ENCODE data around the gene ZMYND8. TPM values are rescaled to one million over a fixed set of nuclear protein-coding genes. Genes with fewer than 3 reads are reported as not detected.
A peak's percentile ranks its signal among the peaks of the same experiment; 100 is the strongest.
"Not testable (repeated sequence)": the region's sequence is repeated elsewhere in the genome, so short reads cannot be mapped to it uniquely, and the experiment has no call there.

Gene ZMYND8
- total and polyA plus RNA-seq, 5 donors = 10.0 to 35.7 (median 31.4) TPM

GRCh38 chr20:47271046-47271615 lies 85.4 kb downstream of the ZMYND8 start:
- peaks cover 3% of the 10 kb centered on the region for H3K4me1 ChIP-seq (ENCODE audit: control insufficient read depth, insufficient read depth, low read length)
- no peaks in the 10 kb centered on the region for H3K27me3 ChIP-seq (ENCODE audit: control insufficient read depth, insufficient read depth)
- intact Hi-C loops (cut with DNase I) = loop anchor here (5.0 to 10.0 kb wide), 3 partner anchors 351 to 364 kb away; no protein-coding TSS in a partner anchor

GRCh38 chr20:47269309-47270165 lies 87.0 kb downstream of the ZMYND8 start:
- no peaks in the 10 kb centered on the region for H3K27me3 ChIP-seq (ENCODE audit: control insufficient read depth, insufficient read depth)
- H3K27ac ChIP-seq (ENCODE audit: low read length) = no peak overlapping the region
- ATAC-seq (no peak), DNase-seq (no peak)
- intact Hi-C loops (cut with DNase I) = loop anchor here (5.0 to 10.0 kb wide), 5 partner anchors 55 to 365 kb away; no protein-coding TSS in a partner anchor
- H3K9me3 ChIP-seq (ENCODE audit: control insufficient read depth, low read length) = no peaks in the 10 kb centered on the region
- H3K4me3 ChIP-seq (ENCODE audit: low read length) = no peak overlapping the region
- WGBS = 92% methylated on average over 7 of the region's 7 CpGs
- H3K4me1 ChIP-seq (ENCODE audit: control insufficient read depth, insufficient read depth, low read length) = peaks cover 3% of the 10 kb centered on the region

More at GRCh38 chr20:47271046-47271615, 85.4 kb downstream of the ZMYND8 start:
- ATAC-seq (no peak), DNase-seq (no peak)
- Histone ChIP-seq H3K4me3 (ENCODE audit: low read length) (no peak overlapping the region), H3K9me3 (ENCODE audit: control insufficient read depth, low read length) (no peaks in the 10 kb centered on the region), H3K27ac (ENCODE audit: low read length) (no peak overlapping the region)
- WGBS = 90% methylated on average over 7 of the region's 7 CpGs

GRCh38 chr20:47267621-47268020 lies 88.9 kb downstream of the ZMYND8 start:
- H3K4me3 ChIP-seq (ENCODE audit: low read length) = no peak overlapping the region
- no peaks in the 10 kb centered on the region for H3K9me3 ChIP-seq (ENCODE audit: control insufficient read depth, low read length)
- intact Hi-C loops (cut with DNase I) = loop anchor here in 2 of 4 donors (10.0 kb wide), 2 partner anchors 53 to 63 kb away; no protein-coding TSS in a partner anchor
- no peak overlapping the region for H3K27ac ChIP-seq (ENCODE audit: low read length)
- no peak for ATAC-seq
- H3K4me1 ChIP-seq (ENCODE audit: control insufficient read depth, insufficient read depth, low read length) = peaks cover 8% of the 10 kb centered on the region
- no peaks in the 10 kb centered on the region for H3K27me3 ChIP-seq (ENCODE audit: control insufficient read depth, insufficient read depth)
- no peak for DNase-seq
- 91% methylated on average over 5 of the region's 5 CpGs for WGBS

- Histone ChIP-seq H3K27ac (ENCODE audit: low read length) (no peak overlapping the region), H3K4me3 (ENCODE audit: low read length) (no peak overlapping the region), H3K27me3 (ENCODE audit: control insufficient read depth, insufficient read depth) (no peaks in the 10 kb centered on the region), H3K4me1 (ENCODE audit: control insufficient read depth, insufficient read depth, low read length) (peaks cover 8% of the 10 kb centered on the region), H3K9me3 (ENCODE audit: control insufficient read depth, low read length) (no peaks in the 10 kb centered on the region)
- intact Hi-C loops (cut with DNase I) = loop anchor here in 2 of 4 donors (10.0 kb wide), 2 partner anchors 52 to 62 kb away; no protein-coding TSS in a partner anchor
- ATAC-seq = no peak
- WGBS = 74% methylated on average over 7 of the region's 7 CpGs
- no peak for DNase-seq
These were observed 89.5 kb downstream of the ZMYND8 start for GRCh38 chr20:47266847-47267515.

GRCh38 chr20:47265984-47266383 lies 90.5 kb downstream of the ZMYND8 start:
- Histone ChIP-seq H3K9me3 (ENCODE audit: control insufficient read depth, low read length) (no peaks in the 10 kb centered on the region), H3K27me3 (ENCODE audit: control insufficient read depth, insufficient read depth) (no peaks in the 10 kb centered on the region), H3K27ac (ENCODE audit: low read length) (no peak overlapping the region), H3K4me3 (ENCODE audit: low read length) (no peak overlapping the region), H3K4me1 (ENCODE audit: control insufficient read depth, insufficient read depth, low read length) (peaks cover 8% of the 10 kb centered on the region)
- no peak for ATAC-seq
- no peak for DNase-seq
- WGBS = 99% methylated on average over 5 of the region's 5 CpGs
- intact Hi-C loops (cut with DNase I) = loop anchor here in 2 of 4 donors (10.0 kb wide), 2 partner anchors 51 to 61 kb away; no protein-coding TSS in a partner anchor

- ATAC-seq (no peak), DNase-seq (no peak)
- H3K4me3 ChIP-seq (ENCODE audit: low read length) = no peak overlapping the region
- H3K27ac ChIP-seq (ENCODE audit: low read length) = no peak overlapping the region
- 82% methylated on average over 6 of the region's 6 CpGs for WGBS
- intact Hi-C loops (cut with DNase I) = loop anchor here in 2 of 4 donors (10.0 kb wide), 2 partner anchors 50 to 60 kb away; no protein-coding TSS in a partner anchor
- peaks cover 8% of the 10 kb centered on the region for H3K4me1 ChIP-seq (ENCODE audit: control insufficient read depth, insufficient read depth, low read length)
- H3K9me3 ChIP-seq (ENCODE audit: control insufficient read depth, low read length) = no peaks in the 10 kb centered on the region
- no peaks in the 10 kb centered on the region for H3K27me3 ChIP-seq (ENCODE audit: control insufficient read depth, insufficient read depth)
These were observed 91.3 kb downstream of the ZMYND8 start for GRCh38 chr20:47265214-47265613.

- H3K27ac ChIP-seq (ENCODE audit: low read length); H3K9me3 ChIP-seq (ENCODE audit: control insufficient read depth, low read length); DNase-seq; ATAC-seq; H3K4me3 ChIP-seq (ENCODE audit: low read length); H3K27me3 ChIP-seq (ENCODE audit: control insufficient read depth, insufficient read depth): not testable (repeated sequence)
- intact Hi-C loops (cut with DNase I) = loop anchor here in 2 of 4 donors (10.0 kb wide), 2 partner anchors 49 to 59 kb away; no protein-coding TSS in a partner anchor
- peaks cover 10% of the 10 kb centered on the region for H3K4me1 ChIP-seq (ENCODE audit: control insufficient read depth, insufficient read depth, low read length)
- 85% methylated on average over 14 of the region's 14 CpGs for WGBS
These were observed 92.2 kb downstream of the ZMYND8 start for GRCh38 chr20:47264137-47264769.

GRCh38 chr20:47263465-47264084 lies 92.9 kb downstream of the ZMYND8 start:
- peaks cover 16% of the 10 kb centered on the region for H3K4me1 ChIP-seq (ENCODE audit: control insufficient read depth, insufficient read depth, low read length)
- H3K27me3 ChIP-seq (ENCODE audit: control insufficient read depth, insufficient read depth) = no peaks in the 10 kb centered on the region
- ATAC-seq (no peak), DNase-seq (peak in 1 of 3 donors; percentile 53)
- peak overlapping the region; percentile 24 for H3K27ac ChIP-seq (ENCODE audit: low read length)
- intact Hi-C loops (cut with DNase I) = loop anchor here in 2 of 4 donors (10.0 kb wide), 2 partner anchors 49 to 59 kb away; no protein-coding TSS in a partner anchor
- WGBS = 58% methylated on average over 5 of the region's 5 CpGs
- H3K9me3 ChIP-seq (ENCODE audit: control insufficient read depth, low read length) = no peaks in the 10 kb centered on the region
- H3K4me3 ChIP-seq (ENCODE audit: low read length) = no peak overlapping the region

GRCh38 chr20:47263080-47263464 lies 93.4 kb downstream of the ZMYND8 start:
- ATAC-seq = no peak

More at GRCh38 chr20:47263080-47263464, 93.4 kb downstream of the ZMYND8 start:
- intact Hi-C loops (cut with DNase I) = loop anchor here in 2 of 4 donors (10.0 kb wide), 2 partner anchors 48 to 58 kb away; no protein-coding TSS in a partner anchor
- H3K27me3 ChIP-seq (ENCODE audit: control insufficient read depth, insufficient read depth) = no peaks in the 10 kb centered on the region
- WGBS = 92% methylated on average over 3 of the region's 3 CpGs
- H3K9me3 ChIP-seq (ENCODE audit: control insufficient read depth, low read length) = no peaks in the 10 kb centered on the region
- no peak overlapping the region for H3K27ac ChIP-seq (ENCODE audit: low read length)
- H3K4me1 ChIP-seq (ENCODE audit: control insufficient read depth, insufficient read depth, low read length) = peaks cover 16% of the 10 kb centered on the region
- no peak for DNase-seq
- H3K4me3 ChIP-seq (ENCODE audit: low read length) = no peak overlapping the region

Data from right cardiac atrium (tissue), 5 donors.